Measurements from ENCODE around the gene MEIOC.

MEIOC gene

GRCh38 chr17:44646280-44646679 lies 10.0 kb upstream of the MEIOC start:
- Histone ChIP-seq H3K4me3 (ENCODE audit: low read length in 2 of 2) (no peak overlapping the region), H3K9me3 (ENCODE audit: control insufficient read depth in 2 of 2, low read length in 2 of 2) (no peaks in the 10 kb centered on the region), H3K27me3 (ENCODE audit: control insufficient read depth in 2 of 2, insufficient read depth in 2 of 2, low read length in 2 of 2) (peaks cover 0 to 3% of the 10 kb centered on the region in 2 donors), H3K36me3 (ENCODE audit: control insufficient read depth in 2 of 2, insufficient read depth in 2 of 2, low read length in 2 of 2) (no peaks in the 10 kb centered on the region), H3K4me1 (ENCODE audit: control insufficient read depth in 2 of 2, insufficient read depth in 2 of 2, low read length in 2 of 2) (no peaks in the 10 kb centered on the region), H3K9ac (ENCODE audit: low read depth in 1 of 2, low read length in 2 of 2) (no peak overlapping the region), H3K27ac (ENCODE audit: low read depth in 2 of 2, low read length in 2 of 2) (no peak overlapping the region)

DNA sequence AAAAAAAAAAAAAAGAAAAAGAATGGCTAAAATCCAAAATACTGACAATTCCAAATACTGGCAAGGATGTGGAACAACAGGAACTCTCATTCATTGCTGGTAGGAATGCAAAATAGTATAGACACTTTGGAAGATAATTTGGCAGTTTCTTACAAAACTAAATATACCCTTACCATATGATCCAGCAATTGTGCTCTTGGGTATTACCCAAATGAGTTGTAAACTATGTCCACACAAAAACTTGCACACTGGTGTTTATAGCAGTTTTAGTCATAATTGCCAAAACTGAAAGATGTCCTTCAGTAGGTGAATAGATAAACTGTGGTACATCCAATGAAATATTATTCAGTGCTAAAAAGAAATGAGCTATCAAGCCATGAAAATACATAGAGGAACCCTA lies 8.5 kb upstream of the MEIOC start:
- no peaks in the 10 kb centered on the region for H3K4me1 ChIP-seq (ENCODE audit: control insufficient read depth in 2 of 2, insufficient read depth in 2 of 2, low read length in 2 of 2)
- no peak overlapping the region for H3K27ac ChIP-seq (ENCODE audit: low read depth in 2 of 2, low read length in 2 of 2)
- H3K36me3 ChIP-seq (ENCODE audit: control insufficient read depth in 2 of 2, insufficient read depth in 2 of 2, low read length in 2 of 2), result no peaks in the 10 kb centered on the region
- no peaks in the 10 kb centered on the region for H3K9me3 ChIP-seq (ENCODE audit: control insufficient read depth in 2 of 2, low read length in 2 of 2)
- peaks cover 0 to 3% of the 10 kb centered on the region in 2 donors for H3K27me3 ChIP-seq (ENCODE audit: control insufficient read depth in 2 of 2, insufficient read depth in 2 of 2, low read length in 2 of 2)
- H3K4me3 ChIP-seq (ENCODE audit: low read length in 2 of 2), result no peak overlapping the region
- no peak overlapping the region for H3K9ac ChIP-seq (ENCODE audit: low read depth in 1 of 2, low read length in 2 of 2)

GRCh38 chr17:44648963-44649362 lies 7.3 kb upstream of the MEIOC start:
- Histone ChIP-seq H3K4me3 (ENCODE audit: low read length in 2 of 2) (no peak overlapping the region), H3K27me3 (ENCODE audit: control insufficient read depth in 2 of 2, insufficient read depth in 2 of 2, low read length in 2 of 2) (peaks cover 0 to 2% of the 10 kb centered on the region in 2 donors), H3K9me3 (ENCODE audit: control insufficient read depth in 2 of 2, low read length in 2 of 2) (no peaks in the 10 kb centered on the region), H3K4me1 (ENCODE audit: control insufficient read depth in 2 of 2, insufficient read depth in 2 of 2, low read length in 2 of 2) (no peaks in the 10 kb centered on the region), H3K27ac (ENCODE audit: low read depth in 2 of 2, low read length in 2 of 2) (no peak overlapping the region), H3K9ac (ENCODE audit: low read depth in 1 of 2, low read length in 2 of 2) (no peak overlapping the region), H3K36me3 (ENCODE audit: control insufficient read depth in 2 of 2, insufficient read depth in 2 of 2, low read length in 2 of 2) (no peaks in the 10 kb centered on the region)

- H3K4me3 ChIP-seq (ENCODE audit: low read length in 2 of 2), result no peak overlapping the region
- H3K9ac ChIP-seq (ENCODE audit: low read depth in 1 of 2, low read length in 2 of 2), result no peak overlapping the region
- H3K27me3 ChIP-seq (ENCODE audit: control insufficient read depth in 2 of 2, insufficient read depth in 2 of 2, low read length in 2 of 2), result peaks cover 0 to 7% of the 10 kb centered on the region in 2 donors
- no peaks in the 10 kb centered on the region for H3K9me3 ChIP-seq (ENCODE audit: control insufficient read depth in 2 of 2, low read length in 2 of 2)
- no peak overlapping the region for H3K27ac ChIP-seq (ENCODE audit: low read depth in 2 of 2, low read length in 2 of 2)
- H3K36me3 ChIP-seq (ENCODE audit: control insufficient read depth in 2 of 2, insufficient read depth in 2 of 2, low read length in 2 of 2), result no peaks in the 10 kb centered on the region
- H3K4me1 ChIP-seq (ENCODE audit: control insufficient read depth in 2 of 2, insufficient read depth in 2 of 2, low read length in 2 of 2), result no peaks in the 10 kb centered on the region
Measured at GRCh38 chr17:44651228-44651627, 5.0 kb upstream of the MEIOC start.

GRCh38 chr17:44652727-44653126 lies 3.5 kb upstream of the MEIOC start:
- Histone ChIP-seq H3K9me3 (ENCODE audit: control insufficient read depth in 2 of 2, low read length in 2 of 2) (no peaks in the 10 kb centered on the region), H3K27ac (ENCODE audit: low read depth in 2 of 2, low read length in 2 of 2) (no peak overlapping the region), H3K4me1 (ENCODE audit: control insufficient read depth in 2 of 2, insufficient read depth in 2 of 2, low read length in 2 of 2) (peaks cover 0 to 3% of the 10 kb centered on the region in 2 donors), H3K9ac (ENCODE audit: low read depth in 1 of 2, low read length in 2 of 2) (no peak overlapping the region), H3K27me3 (ENCODE audit: control insufficient read depth in 2 of 2, insufficient read depth in 2 of 2, low read length in 2 of 2) (peaks cover 3 to 7% of the 10 kb centered on the region in 2 donors), H3K4me3 (ENCODE audit: low read length in 2 of 2) (no peak overlapping the region), H3K36me3 (ENCODE audit: control insufficient read depth in 2 of 2, insufficient read depth in 2 of 2, low read length in 2 of 2) (no peaks in the 10 kb centered on the region)

DNA sequence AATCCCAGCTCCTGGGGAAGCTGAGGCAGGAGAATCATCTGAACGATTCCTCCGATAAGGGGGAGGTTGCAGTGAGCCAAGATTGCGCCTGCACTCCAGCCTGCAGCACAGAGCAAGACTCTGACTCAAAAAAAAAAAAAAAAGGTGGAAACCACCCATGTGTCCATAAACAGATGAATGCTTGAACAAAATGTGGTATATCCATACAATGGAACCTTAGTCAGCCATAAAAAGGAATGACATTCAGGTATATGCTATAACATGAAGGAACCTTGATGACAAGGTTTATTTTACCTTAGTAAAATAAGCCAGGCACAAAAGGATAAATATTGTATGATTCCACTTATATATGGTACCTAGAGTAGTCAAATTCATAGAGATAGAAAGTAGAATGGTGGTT lies 2.9 kb upstream of the MEIOC start:
- Histone ChIP-seq H3K4me3 (ENCODE audit: low read length in 2 of 2) (no peak overlapping the region), H3K27ac (ENCODE audit: low read depth in 2 of 2, low read length in 2 of 2) (no peak overlapping the region), H3K9ac (ENCODE audit: low read depth in 1 of 2, low read length in 2 of 2) (no peak overlapping the region), H3K4me1 (ENCODE audit: control insufficient read depth in 2 of 2, insufficient read depth in 2 of 2, low read length in 2 of 2) (peaks cover 0 to 3% of the 10 kb centered on the region in 2 donors), H3K36me3 (ENCODE audit: control insufficient read depth in 2 of 2, insufficient read depth in 2 of 2, low read length in 2 of 2) (no peaks in the 10 kb centered on the region), H3K27me3 (ENCODE audit: control insufficient read depth in 2 of 2, insufficient read depth in 2 of 2, low read length in 2 of 2) (peaks cover 3 to 7% of the 10 kb centered on the region in 2 donors), H3K9me3 (ENCODE audit: control insufficient read depth in 2 of 2, low read length in 2 of 2) (no peaks in the 10 kb centered on the region)

- Histone ChIP-seq H3K9ac (ENCODE audit: low read depth in 1 of 2, low read length in 2 of 2) (no peak overlapping the region), H3K27ac (ENCODE audit: low read depth in 2 of 2, low read length in 2 of 2) (no peak overlapping the region), H3K27me3 (ENCODE audit: control insufficient read depth in 2 of 2, insufficient read depth in 2 of 2, low read length in 2 of 2) (peaks cover 3 to 7% of the 10 kb centered on the region in 2 donors), H3K36me3 (ENCODE audit: control insufficient read depth in 2 of 2, insufficient read depth in 2 of 2, low read length in 2 of 2) (no peaks in the 10 kb centered on the region), H3K9me3 (ENCODE audit: control insufficient read depth in 2 of 2, low read length in 2 of 2) (no peaks in the 10 kb centered on the region), H3K4me1 (ENCODE audit: control insufficient read depth in 2 of 2, insufficient read depth in 2 of 2, low read length in 2 of 2) (peaks cover 0 to 3% of the 10 kb centered on the region in 2 donors), H3K4me3 (ENCODE audit: low read length in 2 of 2) (no peak overlapping the region)
Measured at GRCh38 chr17:44653954-44654353, 2.3 kb upstream of the MEIOC start.

- H3K4me1 ChIP-seq (ENCODE audit: control insufficient read depth in 2 of 2, insufficient read depth in 2 of 2, low read length in 2 of 2), result peaks cover 0 to 3% of the 10 kb centered on the region in 2 donors
- peaks cover 0 to 2% of the 10 kb centered on the region in 2 donors for H3K27me3 ChIP-seq (ENCODE audit: control insufficient read depth in 2 of 2, insufficient read depth in 2 of 2, low read length in 2 of 2)
- H3K36me3 ChIP-seq (ENCODE audit: control insufficient read depth in 2 of 2, insufficient read depth in 2 of 2, low read length in 2 of 2), result no peaks in the 10 kb centered on the region
- no peaks in the 10 kb centered on the region for H3K9me3 ChIP-seq (ENCODE audit: control insufficient read depth in 2 of 2, low read length in 2 of 2)
- no peak overlapping the region for H3K27ac ChIP-seq (ENCODE audit: low read depth in 2 of 2, low read length in 2 of 2)
- no peak overlapping the region for H3K9ac ChIP-seq (ENCODE audit: low read depth in 1 of 2, low read length in 2 of 2)
- H3K4me3 ChIP-seq (ENCODE audit: low read length in 2 of 2), result no peak overlapping the region
Measured at GRCh38 chr17:44661835-44662234, 5.6 kb downstream of the MEIOC start.

DNA sequence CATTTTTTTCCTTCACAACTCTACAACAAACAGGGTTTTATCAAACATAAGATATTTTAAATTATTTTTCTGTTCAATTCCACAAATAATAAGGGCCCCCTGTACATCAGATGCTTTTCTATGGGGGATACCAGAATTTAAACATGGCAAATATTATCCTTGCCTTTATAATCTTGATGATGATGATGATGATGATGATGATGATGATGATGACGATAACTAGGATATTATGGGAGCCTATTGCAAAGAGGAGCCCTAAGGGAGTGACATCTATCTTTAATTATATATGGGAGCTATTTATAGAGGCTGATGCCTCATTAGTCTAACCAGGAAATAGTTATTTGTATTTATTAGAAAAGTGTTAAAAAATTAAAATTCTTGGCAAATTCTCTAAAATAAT lies 6.8 kb downstream of the MEIOC start:
- Histone ChIP-seq H3K4me3 (ENCODE audit: low read length in 2 of 2) (no peak overlapping the region), H3K4me1 (ENCODE audit: control insufficient read depth in 2 of 2, insufficient read depth in 2 of 2, low read length in 2 of 2) (no peaks in the 10 kb centered on the region), H3K9ac (ENCODE audit: low read depth in 1 of 2, low read length in 2 of 2) (no peak overlapping the region), H3K36me3 (ENCODE audit: control insufficient read depth in 2 of 2, insufficient read depth in 2 of 2, low read length in 2 of 2) (no peaks in the 10 kb centered on the region), H3K27me3 (ENCODE audit: control insufficient read depth in 2 of 2, insufficient read depth in 2 of 2, low read length in 2 of 2) (no peaks in the 10 kb centered on the region), H3K27ac (ENCODE audit: low read depth in 2 of 2, low read length in 2 of 2) (no peak overlapping the region), H3K9me3 (ENCODE audit: control insufficient read depth in 2 of 2, low read length in 2 of 2) (no peaks in the 10 kb centered on the region)

- Histone ChIP-seq H3K27ac (ENCODE audit: low read depth in 2 of 2, low read length in 2 of 2) (no peak overlapping the region), H3K36me3 (ENCODE audit: control insufficient read depth in 2 of 2, insufficient read depth in 2 of 2, low read length in 2 of 2) (no peaks in the 10 kb centered on the region), H3K9me3 (ENCODE audit: control insufficient read depth in 2 of 2, low read length in 2 of 2) (no peaks in the 10 kb centered on the region), H3K9ac (ENCODE audit: low read depth in 1 of 2, low read length in 2 of 2) (no peak overlapping the region), H3K4me3 (ENCODE audit: low read length in 2 of 2) (no peak overlapping the region), H3K27me3 (ENCODE audit: control insufficient read depth in 2 of 2, insufficient read depth in 2 of 2, low read length in 2 of 2) (no peaks in the 10 kb centered on the region), H3K4me1 (ENCODE audit: control insufficient read depth in 2 of 2, insufficient read depth in 2 of 2, low read length in 2 of 2) (no peaks in the 10 kb centered on the region)
Measured at GRCh38 chr17:44664867-44665266, 8.6 kb downstream of the MEIOC start.

- Histone ChIP-seq H3K4me1 (ENCODE audit: control insufficient read depth in 2 of 2, insufficient read depth in 2 of 2, low read length in 2 of 2) (no peaks in the 10 kb centered on the region), H3K27me3 (ENCODE audit: control insufficient read depth in 2 of 2, insufficient read depth in 2 of 2, low read length in 2 of 2) (no peaks in the 10 kb centered on the region), H3K9ac (ENCODE audit: low read depth in 1 of 2, low read length in 2 of 2) (no peak overlapping the region), H3K36me3 (ENCODE audit: control insufficient read depth in 2 of 2, insufficient read depth in 2 of 2, low read length in 2 of 2) (no peaks in the 10 kb centered on the region), H3K4me3 (ENCODE audit: low read length in 2 of 2) (no peak overlapping the region), H3K9me3 (ENCODE audit: control insufficient read depth in 2 of 2, low read length in 2 of 2) (no peaks in the 10 kb centered on the region), H3K27ac (ENCODE audit: low read depth in 2 of 2, low read length in 2 of 2) (no peak overlapping the region)
Measured at GRCh38 chr17:44666006-44666405, 9.7 kb downstream of the MEIOC start.

Data from mucosa of rectum (tissue), 2 donors.